ENCODE results near the gene C11orf52. TPM values are rescaled to one million over a fixed set of nuclear protein-coding genes. Genes with fewer than 3 reads are reported as not detected.

Gene C11orf52
- total RNA-seq, 1 experiment from 2014 or later: 4.0 TPM

GRCh38 chr11:111944651-111945051 lies 25.9 kb downstream of the C11orf52 start:
- no peaks in the 10 kb centered on the region for H3K36me3 Mint-ChIP-seq (ENCODE audit: insufficient read depth in 1 of 3, low read depth in 3 of 3)
- no peaks in the 10 kb centered on the region; the same call in 1 of the 2 replicates for H3K79me2 ChIP-seq (ENCODE audit: insufficient read depth, low read length)
- H2BK20ac ChIP-seq (ENCODE audit: low read depth, low read length, poor library complexity, severe bottlenecking): no peak overlapping the region
- no peak overlapping the region for H3K4me2 ChIP-seq (ENCODE audit: insufficient read depth, insufficient read length, low read length)
- no peaks in the 10 kb centered on the region for H3K27me3 Mint-ChIP-seq (ENCODE audit: low read depth)
- H3K4me1 ChIP-seq (ENCODE audit: insufficient read depth, low read length): no peaks in the 10 kb centered on the region; the same call in 1 of the 2 replicates
- no peaks in the 10 kb centered on the region; the same call in 1 of the 2 replicates for H3K27me3 ChIP-seq (ENCODE audit: insufficient read depth, low read length)
- H3K4ac ChIP-seq (ENCODE audit: low read depth, low read length): no peak overlapping the region
- no peak overlapping the region for H3K27ac ChIP-seq (ENCODE audit: insufficient read length, low read depth, low read length)
- H4K91ac ChIP-seq (ENCODE audit: insufficient read length, low read depth, low read length): no peak overlapping the region
- no peak overlapping the region for H3K23ac ChIP-seq (ENCODE audit: insufficient read length, low read depth, low read length)
- H3K27ac Mint-ChIP-seq: no peak overlapping the region
- H3K9me3 ChIP-seq (ENCODE audit: control insufficient read depth, low read depth, low read length): no peaks in the 10 kb centered on the region
- no peak overlapping the region for H3K9ac ChIP-seq (ENCODE audit: extremely low read depth, insufficient read length, low read length)
- no peak overlapping the region for H3K18ac ChIP-seq (ENCODE audit: insufficient read length, low read depth, low read length)
- H2BK12ac ChIP-seq (ENCODE audit: insufficient read length, low read depth, low read length): no peak overlapping the region
- H3K14ac ChIP-seq (ENCODE audit: insufficient read depth, low read length): no peak overlapping the region
- H4K8ac ChIP-seq (replicated peaks; ENCODE audit: insufficient read length, low read depth, low read length): no peak overlapping the region
- H3K56ac ChIP-seq (ENCODE audit: insufficient read length, low read depth, low read length): no peak overlapping the region
- H2AFZ ChIP-seq (ENCODE audit: low read length): no peak overlapping the region
- DNase-seq: no peak
- no peaks in the 10 kb centered on the region for H3K9me3 Mint-ChIP-seq
- H4K20me1 ChIP-seq (ENCODE audit: control insufficient read depth, insufficient read depth, insufficient read length): no peaks in the 10 kb centered on the region
- H3K23me2 ChIP-seq (ENCODE audit: insufficient read length, low read depth, low read length, poor library complexity, severe bottlenecking): no peaks in the 10 kb centered on the region
- H3K79me1 ChIP-seq (ENCODE audit: insufficient read depth, low read depth, low read length, poor library complexity, severe bottlenecking): no peaks in the 10 kb centered on the region
- H2BK120ac ChIP-seq (ENCODE audit: low read depth, low read length, poor library complexity, severe bottlenecking): no peak overlapping the region
- H3T11ph ChIP-seq (ENCODE audit: low read length): no peak overlapping the region
- H3K4me3 Mint-ChIP-seq: no peak overlapping the region
- no peak overlapping the region for H2BK5ac ChIP-seq (ENCODE audit: insufficient read length, low read length)
- H3K4me1 Mint-ChIP-seq: peaks cover 8 to 15% of the 10 kb centered on the region in 2 experiments
- no peak overlapping the region for H4K5ac ChIP-seq (ENCODE audit: insufficient read length, low read depth, low read length)
- no peak for TF ChIP-seq CTCF (conservative IDR thresholded peaks at IDR 0.05)
- H2AK5ac ChIP-seq (ENCODE audit: insufficient read length, low read length): no peak overlapping the region
- WGBS (ENCODE audit: extremely low coverage, insufficient read length, low lambda C conversion rate): no CpG with 5 or more reads among the region's 5 CpGs
- H2BK15ac ChIP-seq (ENCODE audit: low read depth, low read length): no peak overlapping the region

Measured in H9 (cell line).